Stimulated activated CD8-positive, alpha-beta memory T cell treated with anti-CD3 and anti-CD28 coated beads, Interleukin-2, amount 100 ng/mL, for 48 hours (primary cell): ENCODE measurements around the gene TRAM2.
A peak's percentile ranks its signal among the peaks of the same experiment; 100 is the strongest.

Experiments used
- DNase-seq, 2 donors: peaks; one replicate each; pipeline ENCODE4 v3.0.0-alpha.2; 2020; ENCODE audit warnings: low read depth in 2 of 2

Gene TRAM2, protein sequence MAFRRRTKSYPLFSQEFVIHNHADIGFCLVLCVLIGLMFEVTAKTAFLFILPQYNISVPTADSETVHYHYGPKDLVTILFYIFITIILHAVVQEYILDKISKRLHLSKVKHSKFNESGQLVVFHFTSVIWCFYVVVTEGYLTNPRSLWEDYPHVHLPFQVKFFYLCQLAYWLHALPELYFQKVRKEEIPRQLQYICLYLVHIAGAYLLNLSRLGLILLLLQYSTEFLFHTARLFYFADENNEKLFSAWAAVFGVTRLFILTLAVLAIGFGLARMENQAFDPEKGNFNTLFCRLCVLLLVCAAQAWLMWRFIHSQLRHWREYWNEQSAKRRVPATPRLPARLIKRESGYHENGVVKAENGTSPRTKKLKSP

DNA sequence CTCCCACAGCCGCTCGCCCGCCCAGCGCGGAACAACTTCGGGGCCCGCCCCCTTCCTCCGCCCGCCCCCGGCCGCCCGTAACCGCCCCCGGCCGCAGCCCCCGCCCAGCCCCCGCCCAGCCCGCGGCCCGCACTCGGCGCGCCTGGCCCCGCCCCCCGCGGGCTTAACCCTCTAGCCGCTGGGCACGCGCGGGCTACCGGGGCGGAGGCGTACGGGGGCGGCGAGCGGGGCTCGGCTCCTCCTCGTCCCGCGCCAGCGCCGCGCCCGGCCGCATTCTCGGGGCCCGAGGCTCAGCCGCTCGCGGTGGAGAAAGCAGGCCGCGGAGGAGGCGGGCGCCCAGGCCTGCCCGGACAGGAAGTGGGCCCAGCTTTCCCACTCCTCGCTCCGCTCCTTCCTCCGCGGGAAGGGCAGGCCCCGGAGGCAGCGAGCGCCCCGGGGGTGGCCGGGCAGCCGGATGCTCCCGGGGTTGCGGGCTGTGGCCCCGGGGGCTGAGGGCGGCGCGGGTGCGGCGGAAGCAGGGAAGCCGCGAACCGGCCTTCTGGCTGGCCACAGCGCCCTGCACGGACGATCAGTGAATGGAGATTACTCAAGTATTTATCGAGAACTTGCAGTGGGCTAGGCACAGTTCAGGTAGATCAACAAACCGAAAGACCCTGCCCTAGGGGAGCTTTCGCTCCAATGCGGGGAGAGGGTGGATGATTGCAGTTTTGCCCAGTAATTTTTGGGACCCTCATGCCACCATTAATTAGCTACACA is at the start of gene TRAM2:
TSS of gene TRAM2 (minus strand) at position 39 of the 756 bp plus-strand sequence. CDS start 145 bp downstream, outside the sequence.
- DNase-seq, result peak; percentile 43 to 60

DNA sequence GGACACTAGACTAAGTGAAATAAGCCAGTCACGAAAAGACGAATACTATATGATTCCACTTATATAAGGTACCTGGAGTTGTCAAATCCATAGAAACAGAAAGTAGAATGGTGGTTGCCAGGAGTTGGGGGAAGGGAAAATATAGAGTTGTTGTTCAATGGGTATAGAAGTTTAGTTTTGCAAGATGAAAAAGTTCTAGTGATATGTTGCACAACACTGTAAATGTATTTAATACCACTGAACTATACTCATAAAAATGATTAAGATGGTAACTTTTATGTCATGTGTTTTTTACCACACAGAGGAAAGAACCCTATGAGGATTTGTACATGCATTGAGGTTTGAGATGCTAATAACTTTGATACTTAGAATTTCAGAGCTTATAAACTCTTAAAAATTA is 46.0 kb upstream of the TRAM2 start:
- no peak for DNase-seq

DNA sequence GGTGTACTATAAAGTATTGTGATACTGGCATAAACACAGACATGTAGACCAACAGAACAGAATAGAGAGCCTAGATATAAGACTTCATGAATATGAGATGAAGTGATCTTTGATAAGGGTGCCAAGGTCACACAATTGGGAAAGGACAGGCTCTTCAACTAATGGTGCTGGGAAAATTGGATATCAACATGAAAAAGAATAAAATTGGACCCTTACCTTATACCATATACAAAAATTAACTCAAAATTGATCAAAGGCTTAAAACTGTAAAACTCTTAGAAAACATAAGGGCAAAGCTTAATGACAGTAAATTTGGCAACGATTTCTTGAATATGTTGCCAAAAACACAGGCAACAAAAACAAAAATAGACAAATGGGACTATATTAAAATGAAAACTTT is 44.8 kb upstream of the TRAM2 start:
- no peak for DNase-seq

DNA sequence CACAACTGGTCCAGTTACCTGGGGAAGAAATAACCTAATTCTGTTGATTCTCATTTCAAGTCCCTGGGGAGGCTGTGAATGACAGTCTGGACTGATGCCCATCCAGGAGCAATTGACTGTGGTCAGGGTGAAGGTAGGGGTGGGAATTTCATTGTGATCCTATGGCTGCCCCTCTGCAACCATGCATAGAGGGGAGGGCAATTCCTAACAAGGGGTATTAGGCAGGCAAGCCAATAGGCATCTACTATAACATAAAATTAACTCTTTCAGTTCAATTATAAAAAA is 44.0 kb upstream of the TRAM2 start:
- DNase-seq, result no peak

DNA sequence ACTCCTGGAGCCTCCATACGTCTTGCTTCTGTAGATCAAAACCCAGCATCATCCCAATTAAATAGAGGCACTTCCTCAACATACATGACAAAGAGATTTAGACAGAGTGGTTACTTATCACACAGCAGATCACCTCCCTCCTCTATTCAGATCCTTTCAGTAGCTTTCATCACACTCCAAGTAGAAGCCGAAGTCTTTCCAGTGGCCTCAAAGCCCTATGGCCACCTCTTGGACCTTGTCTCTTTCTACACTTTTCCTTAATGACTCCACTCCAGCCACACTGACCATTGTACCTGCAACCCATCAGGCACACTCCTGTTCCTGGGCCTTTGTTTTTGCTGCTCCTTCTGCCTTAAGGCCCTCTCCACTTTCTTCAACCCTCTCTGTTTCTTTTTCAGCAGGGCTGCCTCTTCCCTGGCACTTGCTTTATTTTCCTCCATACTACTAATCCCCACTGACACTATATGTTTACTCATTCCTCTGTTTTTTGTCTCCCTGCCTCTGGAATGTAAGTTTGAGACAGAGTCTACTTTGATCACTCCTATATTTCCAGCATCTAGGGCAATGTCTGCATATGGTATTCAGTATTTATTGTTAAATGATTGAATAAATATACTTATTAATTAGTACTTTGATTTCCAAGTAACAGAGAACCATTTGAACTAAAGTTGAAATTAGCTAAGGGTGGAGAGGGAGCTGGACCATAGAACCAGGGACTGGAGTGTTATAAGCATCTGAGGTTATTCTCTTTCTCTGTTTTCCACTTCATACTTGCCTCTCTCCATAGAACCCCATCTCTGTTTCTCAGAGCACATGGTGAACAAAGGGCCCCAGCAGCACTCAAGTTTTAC is 43.4 kb upstream of the TRAM2 start:
- no peak for DNase-seq

DNA sequence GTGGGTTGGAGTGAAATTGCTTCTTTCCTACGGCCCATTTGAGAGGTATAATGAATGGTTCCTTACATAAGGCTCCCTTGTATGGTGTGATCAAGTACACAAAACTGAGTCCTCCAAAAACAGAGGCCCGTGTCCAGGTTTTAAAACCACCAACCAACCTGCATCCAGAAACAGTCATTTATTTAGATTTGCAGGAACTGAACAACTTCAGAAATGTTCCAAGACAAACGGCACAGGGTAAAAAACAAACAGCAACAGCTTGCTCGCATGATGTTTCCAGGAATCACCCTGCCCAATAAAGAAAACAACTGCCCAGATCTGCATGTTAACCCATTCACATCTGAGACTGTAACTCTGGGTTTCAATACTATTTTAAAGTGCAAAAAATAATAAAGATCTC is 40.2 kb upstream of the TRAM2 start:
- no peak for DNase-seq

DNA sequence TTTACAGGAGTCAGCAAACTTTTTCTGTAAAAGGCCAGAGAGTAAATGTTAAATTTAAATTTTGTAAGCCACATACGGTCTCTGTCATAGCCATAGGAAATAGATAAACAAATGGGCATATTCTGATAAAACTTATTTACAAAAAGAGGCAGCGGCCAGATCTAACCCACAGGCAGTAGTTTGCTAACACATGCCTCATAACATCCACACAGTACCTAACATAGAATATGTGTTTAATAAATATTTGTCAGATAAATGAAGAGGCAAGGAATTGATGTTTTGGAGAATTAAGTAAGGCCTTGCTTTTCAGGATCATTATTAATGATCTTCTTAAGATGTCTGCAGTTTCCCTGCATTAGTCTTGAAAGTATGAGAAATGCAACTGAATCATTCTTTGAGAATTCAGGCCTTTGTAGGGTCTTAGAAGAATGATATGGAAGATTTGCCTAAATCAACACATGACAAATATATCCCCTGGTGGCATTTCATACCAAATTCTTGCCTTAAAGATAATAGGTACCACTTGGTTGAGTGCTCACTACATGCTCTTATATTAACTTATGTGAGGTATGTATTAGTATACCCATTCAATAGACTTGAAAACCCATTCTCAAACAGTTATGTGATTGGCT is 39.3 kb upstream of the TRAM2 start:
- no peak for DNase-seq

DNA sequence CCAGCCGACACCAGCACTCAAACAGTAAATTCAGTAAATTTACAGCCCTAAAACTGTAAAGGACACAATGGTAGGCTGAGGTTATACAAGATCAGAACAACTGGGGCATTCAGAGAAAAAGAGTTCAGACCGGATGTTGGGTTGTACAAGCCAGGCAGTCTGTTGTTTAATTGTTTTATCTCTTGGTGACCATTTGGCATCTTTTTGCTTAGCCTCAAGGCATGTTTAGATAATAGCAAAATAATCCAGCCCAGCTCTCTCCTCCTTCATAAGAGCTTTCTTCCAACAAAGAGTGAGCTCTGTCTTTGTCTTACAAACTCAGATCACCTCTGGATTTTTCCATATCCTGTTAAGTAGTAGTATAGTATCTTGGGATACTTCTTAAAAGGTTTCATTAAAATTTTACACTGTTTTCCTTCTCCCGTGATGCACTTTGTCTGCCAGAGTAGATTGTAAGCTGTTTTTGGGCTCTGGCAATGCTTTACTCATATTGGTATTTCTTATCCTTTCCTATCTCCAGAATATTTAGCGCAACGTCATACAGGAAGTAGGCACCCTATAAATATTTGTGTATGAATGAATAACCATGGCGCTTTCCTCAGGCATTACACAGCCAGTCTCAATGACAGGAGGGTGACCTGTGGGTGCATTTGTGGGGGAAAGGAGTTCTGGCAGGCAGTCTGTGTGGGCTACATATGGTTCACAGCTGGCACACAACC is 35.6 kb upstream of the TRAM2 start:
- DNase-seq, result no peak

DNA sequence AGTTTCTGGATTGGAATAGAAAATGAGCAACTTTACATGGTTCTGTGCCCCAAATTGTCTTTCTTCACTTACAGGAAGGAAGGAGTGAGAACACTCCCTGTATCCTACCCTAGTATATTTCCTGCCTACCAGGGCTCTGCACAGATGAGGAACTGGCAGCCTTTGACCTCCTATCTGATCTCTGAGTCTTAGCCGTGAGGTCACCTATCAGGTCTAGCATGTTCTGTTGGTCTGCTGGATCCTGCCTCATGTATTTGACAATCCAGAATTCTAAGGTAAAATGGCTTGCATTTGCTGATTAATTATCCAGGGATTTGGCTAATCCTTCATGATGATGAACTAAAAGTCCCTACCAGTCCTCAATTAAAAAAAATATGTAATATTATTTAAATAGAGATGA is 35.0 kb upstream of the TRAM2 start:
- DNase-seq, result no peak

DNA sequence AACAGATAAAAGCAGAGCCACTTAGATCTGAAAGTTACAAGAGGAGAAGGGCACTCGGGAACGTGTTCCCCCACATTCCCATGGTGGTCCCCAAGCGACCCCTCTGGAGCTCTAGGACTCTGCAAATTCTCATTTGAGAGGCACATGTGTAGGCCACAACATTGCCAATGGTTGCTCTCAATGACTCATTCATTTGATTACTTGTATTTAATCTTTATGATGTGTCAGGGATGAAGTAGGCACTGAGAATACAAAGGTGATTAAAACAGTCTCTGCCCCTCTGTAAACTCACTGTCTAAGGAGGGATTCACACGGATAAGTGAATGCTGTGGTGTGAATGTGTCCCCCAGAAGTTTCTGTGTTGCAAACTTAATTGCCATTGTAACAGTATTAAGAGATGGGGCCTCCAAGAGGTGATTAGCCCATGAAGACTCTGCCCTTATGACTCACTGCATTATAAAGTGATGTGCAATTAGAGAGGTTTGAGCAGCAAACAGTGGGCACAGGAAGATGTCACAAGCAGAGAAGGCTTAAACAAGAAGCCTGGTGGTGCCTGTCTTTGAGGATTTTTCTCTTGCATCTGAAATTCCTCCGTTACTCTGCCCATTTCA is 34.0 kb upstream of the TRAM2 start:
- no peak for DNase-seq

DNA sequence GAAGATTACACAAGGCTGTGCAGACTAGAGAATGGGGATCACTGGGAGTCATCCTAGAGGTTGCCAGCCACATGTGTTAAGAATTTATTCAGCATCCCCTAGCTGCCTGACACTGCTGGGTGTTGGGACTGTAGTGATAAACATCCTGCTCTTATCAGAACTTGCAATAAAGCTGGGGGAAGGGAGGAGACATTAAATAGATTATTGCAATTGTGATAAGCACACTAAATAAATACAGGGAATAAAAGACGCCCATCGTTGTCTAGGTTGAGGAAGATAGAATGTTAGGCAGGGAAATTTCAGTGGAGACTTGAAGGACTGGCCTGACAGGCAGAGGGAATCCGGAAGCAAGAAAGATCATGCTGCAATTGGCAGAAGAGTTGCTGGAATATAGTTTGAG is 33.2 kb upstream of the TRAM2 start:
- no peak for DNase-seq

DNA sequence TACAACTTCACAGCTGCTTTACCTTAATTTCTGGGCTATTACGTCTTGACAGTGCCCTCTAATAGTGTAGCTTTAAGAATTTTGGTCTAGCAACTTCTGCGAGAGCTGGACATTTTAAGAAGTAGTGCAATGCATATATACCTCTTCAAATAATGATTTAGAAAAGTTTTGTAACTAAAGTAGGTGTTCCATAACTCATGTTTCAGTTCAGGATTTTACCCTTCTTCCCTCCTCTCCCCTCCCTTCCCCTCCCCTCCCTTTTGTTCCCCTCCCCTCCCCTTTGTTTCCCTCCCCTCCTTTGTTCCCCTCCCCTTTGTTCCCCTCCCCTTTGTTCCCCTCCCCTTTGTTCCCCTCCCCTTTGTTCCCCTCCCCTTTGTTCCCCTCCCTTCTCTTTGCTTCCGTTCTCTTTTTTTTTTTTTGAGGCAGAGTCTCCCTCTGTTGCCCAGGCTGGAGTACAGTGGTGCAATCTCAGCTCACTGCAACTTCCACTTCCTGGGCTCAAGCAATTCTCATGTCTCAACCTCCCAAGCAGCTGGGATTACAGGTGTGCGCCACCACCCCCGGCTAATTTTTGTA is 28.8 kb upstream of the TRAM2 start:
- no peak for DNase-seq

DNA sequence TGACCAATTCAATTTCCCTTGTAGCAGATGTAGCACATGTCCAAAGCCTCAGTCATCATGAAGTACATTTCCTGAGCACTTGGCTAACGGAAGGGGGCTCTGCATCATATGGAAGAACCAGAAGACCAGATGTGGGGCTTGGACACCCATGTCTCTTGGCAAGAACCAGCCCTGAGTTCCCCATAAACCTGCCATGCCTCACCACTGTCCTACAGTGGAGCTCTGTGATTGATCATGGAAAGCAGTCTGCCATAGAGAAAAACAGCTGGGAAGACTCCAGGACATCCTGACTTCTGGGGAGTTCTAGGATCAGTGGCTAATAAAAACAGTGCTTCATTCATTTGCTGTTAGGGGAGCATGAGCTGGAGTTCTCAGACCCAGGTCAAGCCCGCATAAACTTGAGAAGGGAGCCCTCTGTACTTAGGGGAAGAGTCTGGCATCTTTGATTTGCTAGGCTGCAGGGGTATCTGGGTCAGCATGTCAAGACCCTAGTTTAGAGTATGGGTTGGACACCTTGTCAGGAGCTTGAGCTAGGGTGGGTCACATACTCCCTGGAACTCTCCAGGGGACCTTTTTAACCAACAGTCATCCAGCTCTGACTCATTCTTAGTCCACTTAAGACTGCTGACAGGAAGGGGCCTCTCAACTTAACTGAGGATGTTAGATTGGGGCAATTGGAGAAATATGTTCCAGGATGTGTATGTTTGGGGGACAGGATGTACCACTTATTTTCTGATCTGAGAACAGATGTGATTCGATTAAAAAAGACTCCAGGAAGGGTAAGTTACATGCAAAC is 26.3 kb upstream of the TRAM2 start:
- DNase-seq, result no peak

DNA sequence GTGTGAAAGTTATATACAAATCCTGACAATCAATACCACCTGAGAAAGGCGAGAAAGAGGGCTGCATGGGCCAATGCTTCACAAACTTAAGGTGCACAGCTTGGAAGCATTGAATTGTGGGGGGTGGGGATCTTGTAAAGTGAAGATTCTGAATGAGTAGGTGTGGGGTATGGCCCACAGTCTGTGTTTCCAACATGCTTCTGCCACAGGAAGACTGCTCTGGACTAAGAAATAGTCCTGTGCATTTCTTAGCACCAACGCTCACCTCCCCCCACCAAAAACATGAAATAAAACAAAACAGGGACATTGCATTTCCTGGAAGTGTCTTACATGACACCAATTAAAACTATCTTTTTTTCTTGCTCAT is 21.9 kb upstream of the TRAM2 start:
- DNase-seq, result no peak

DNA sequence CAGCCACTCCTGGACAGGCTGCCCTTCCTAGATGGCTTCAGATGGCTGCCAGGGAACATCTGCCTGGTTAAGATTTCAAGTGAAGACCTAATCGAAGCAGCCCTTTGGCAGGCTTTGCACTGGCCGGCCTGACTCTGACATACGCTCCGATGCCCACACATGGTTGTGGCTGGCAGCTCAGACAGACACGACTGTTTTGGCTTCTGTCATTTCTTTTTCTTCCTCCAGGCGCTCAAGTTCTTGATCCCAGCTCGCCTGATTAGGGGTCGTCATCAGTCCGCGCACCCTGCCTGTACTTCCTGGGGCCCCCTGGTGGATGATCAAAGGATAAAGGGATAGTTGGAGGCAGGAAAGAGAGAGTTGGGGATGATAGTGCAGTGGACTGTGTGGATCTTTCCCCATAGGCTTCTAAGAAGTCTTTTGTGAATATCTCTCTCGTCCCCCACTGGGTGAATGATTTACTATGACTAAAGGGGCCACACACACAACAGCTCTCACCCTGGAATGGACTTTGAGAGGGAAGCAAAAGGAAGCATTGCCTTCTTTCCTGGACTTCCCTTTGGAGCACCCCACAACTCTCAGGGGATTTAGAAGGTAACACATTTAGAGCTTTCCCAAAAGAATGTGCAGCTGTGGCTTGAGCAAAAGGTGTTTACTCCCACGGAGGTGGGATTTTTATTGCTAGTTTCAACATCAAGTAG is 21.4 kb upstream of the TRAM2 start:
- peak in 1 of 2 donors; percentile 14 for DNase-seq

DNA sequence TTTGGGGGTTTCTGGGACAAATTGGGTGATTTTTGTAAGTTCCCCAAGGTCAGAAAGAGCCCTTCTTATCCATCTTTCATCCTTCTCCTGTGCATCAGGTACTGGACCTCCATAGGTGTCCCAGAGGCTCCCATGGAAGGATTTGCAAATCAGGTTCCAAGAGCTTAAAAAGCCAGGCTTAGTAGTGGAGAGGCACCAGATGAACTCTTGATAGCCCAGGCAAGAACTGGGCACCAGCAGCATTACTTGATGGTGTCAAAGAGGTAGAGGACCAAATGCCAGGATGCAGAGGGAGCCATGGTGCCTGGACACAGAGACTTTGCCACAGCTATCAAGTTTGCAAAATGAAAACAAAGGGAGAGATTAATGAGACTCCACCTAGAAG is 20.9 kb upstream of the TRAM2 start:
- no peak for DNase-seq

DNA sequence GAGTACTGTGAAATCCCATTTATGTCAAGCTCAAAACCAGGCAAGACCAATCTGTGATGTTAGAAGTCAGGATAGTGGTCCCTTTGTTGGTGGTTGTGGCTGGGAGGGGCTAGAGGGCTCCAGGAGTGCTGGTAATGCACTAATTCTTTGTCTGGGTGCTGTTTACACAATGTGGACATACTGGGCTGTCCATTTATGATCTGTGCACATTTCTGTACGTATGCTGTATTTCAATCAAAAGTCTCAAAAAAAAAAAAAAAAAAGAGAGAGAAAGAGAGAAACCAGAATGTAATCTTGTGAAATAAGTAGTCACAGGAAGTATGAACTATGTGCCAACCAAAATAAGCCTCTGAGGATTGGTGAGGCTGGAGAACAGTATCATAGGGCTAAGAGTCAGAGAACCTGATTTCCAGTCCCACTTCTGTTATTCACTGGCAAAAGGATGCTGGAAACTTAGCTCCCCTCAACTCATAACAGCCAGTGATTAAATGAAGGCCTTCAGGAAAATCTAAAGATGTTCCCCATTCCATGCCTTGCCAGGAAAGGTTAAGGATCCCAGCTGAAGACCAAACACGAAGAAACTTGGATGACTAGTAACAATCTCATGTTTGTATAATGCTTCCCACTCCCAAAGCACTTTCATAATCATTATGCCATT is 19.6 kb upstream of the TRAM2 start:
- DNase-seq, result no peak

DNA sequence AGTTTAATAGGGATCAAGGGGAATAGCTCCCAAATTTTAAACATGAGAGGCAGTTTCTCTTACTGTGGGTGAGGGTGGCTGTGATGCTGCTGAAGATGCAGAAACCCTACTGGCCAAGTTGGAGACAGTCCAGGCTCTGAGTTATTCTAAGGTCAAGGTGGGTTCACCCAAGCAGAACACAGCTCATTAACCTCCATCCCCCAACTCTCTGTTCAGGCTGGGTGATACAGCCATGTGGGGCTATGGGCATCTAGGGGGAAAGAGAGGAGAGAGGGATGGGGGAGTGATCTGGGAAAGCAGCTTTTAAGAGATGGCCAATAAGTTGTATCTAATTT is 18.9 kb upstream of the TRAM2 start:
- no peak for DNase-seq
